K562 (cell line): ENCODE data around the gene CCM2. TPM values are rescaled to one million over a fixed set of nuclear protein-coding genes. Genes with fewer than 3 reads are reported as not detected.

ENCODE experiments used
- ATAC-seq: fragments of 200-7000 bp; cut with Tn5 transposase; 3 replicates; pipeline ENCODE4 v1.9.1; 2020; ENCODE audit warnings: moderate library complexity
- BruUV-seq: library from RNA; stranded (reverse); fragments of 400-500 nt; replicated peaks from 2 replicates; lab custom pipeline; 2021; lab: Mats Ljungman, UMichigan
- CTCF ChIA-PET: fragments of 300-600 bp; formaldehyde crosslinking; extraction: SDS; loops from one replicate; lab custom pipeline; 2021; ENCODE audit warnings: low intra/inter-chr PET ratio; lab: Yijun Ruan, JAX
- POLR2A ChIA-PET: fragments of 300-600, 350-650 bp; sonication (Branson Sonifier 250); formaldehyde crosslinking; extraction: SDS; loops from one replicate; lab custom pipeline; 2021; ENCODE audit warnings: antibody characterized with exemption, inconsistent platforms; lab: Yijun Ruan, JAX
- DNase-seq, 4 experiments: peaks; one replicate each; pipeline versions ENCODE4 v3.0.0 to v3.0.0-alpha.2; 2011 to 2018; ENCODE audit warnings: low spot score in 3 of 4, mixed read lengths in 3 of 4; ENCODE audit errors: extremely low read depth in 1 of 4
- FAIRE-seq: peaks from 2 replicates; lab custom pipeline; 2011; peaks lifted over from hg19 to GRCh38; lab: Jason Lieb, UNC
- H2AFZ ChIP-seq: 2 replicates; pipeline ENCODE4 v1.6.0; 2011; ENCODE audit warnings: low read depth, low read length, control low read depth, inconsistent platforms
- H3K27ac ChIP-seq: fragments of 200-600 bp; 3 replicates; pipeline ENCODE4 v1.8.0; 2011; ENCODE audit warnings: low read depth, mild to moderate bottlenecking, control low read depth, inconsistent platforms, low read length, moderate library complexity, mixed read lengths; ENCODE audit errors: extremely low read depth
- H3K27me3 ChIP-seq, 2 experiments: fragments of 300-600 bp in 1 of 2; 2 replicates in 1 of 2; 3 replicates in 1 of 2; pipeline versions ENCODE4 v1.6.0 to v1.8.0; 2011; ENCODE audit warnings: inconsistent platforms in 2 of 2, low read length in 2 of 2, mild to moderate bottlenecking in 1 of 2, mixed read lengths in 1 of 2, moderate library complexity in 1 of 2; ENCODE audit not compliant: control insufficient read depth in 2 of 2, insufficient read depth in 2 of 2
- H3K36me3 ChIP-seq: fragments of 300-600 bp; 3 replicates; pipeline ENCODE4 v1.8.0; 2011; ENCODE audit warnings: mild to moderate bottlenecking, low read length, inconsistent platforms; ENCODE audit not compliant: control insufficient read depth, insufficient read depth
- H3K4me1 ChIP-seq, 2 experiments: fragments of 200-600 bp in 1 of 2; replicated peaks in 1 of 2; 2 replicates in 1 of 2; 3 replicates in 1 of 2; pipeline versions ENCODE4 v1.5.1 to v1.8.0; 2011; ENCODE audit warnings: inconsistent platforms in 2 of 2, low read length in 2 of 2, mild to moderate bottlenecking in 1 of 2, mixed read lengths in 1 of 2, moderate library complexity in 1 of 2; ENCODE audit not compliant: control insufficient read depth in 2 of 2, insufficient read depth in 2 of 2
- H3K4me2 ChIP-seq: 2 replicates; pipeline ENCODE4 v1.6.1; 2011; ENCODE audit warnings: low read length, control low read depth, inconsistent platforms, mixed read lengths; ENCODE audit not compliant: insufficient read depth
- H3K4me3 ChIP-seq: fragments of 200-600 bp; sonication (generic), shearing (Covaris generic); 2 replicates; pipeline ENCODE4 v1.5.1; 2016; ENCODE audit warnings: control low read depth, inconsistent platforms
- H3K79me2 ChIP-seq: fragments of 200-600 bp; 3 replicates; pipeline ENCODE4 v1.8.0; 2011; ENCODE audit warnings: low read length, inconsistent platforms; ENCODE audit not compliant: control insufficient read depth, insufficient read depth
- H3K9ac ChIP-seq, 2 experiments: 2 replicates each; pipeline versions ENCODE4 v1.6.0 to v1.6.1; 2011; ENCODE audit warnings: low read depth in 2 of 2, low read length in 2 of 2, control low read depth in 1 of 2, inconsistent platforms in 1 of 2, mild to moderate bottlenecking in 1 of 2, mixed read lengths in 1 of 2; ENCODE audit not compliant: insufficient read depth in 1 of 2
- H3K9me1 ChIP-seq: one replicate; pipeline ENCODE4 v1.6.0; 2011; ENCODE audit warnings: inconsistent platforms, mild to moderate bottlenecking, low read length, moderate library complexity; ENCODE audit not compliant: control insufficient read depth, insufficient read depth
- H3K9me3 ChIP-seq: replicated peaks from 2 replicates; pipeline ENCODE4 v1.5.1; 2011; ENCODE audit warnings: low read depth, low read length, inconsistent platforms; ENCODE audit not compliant: control insufficient read depth, insufficient read depth
- H4K20me1 ChIP-seq: replicated peaks from 2 replicates; pipeline ENCODE4 v1.6.1; 2011; ENCODE audit warnings: low read length, inconsistent platforms, mixed read lengths; ENCODE audit not compliant: control insufficient read depth, insufficient read depth
- DMBX1 ChIP-seq: fragments of 250-450 bp; sonication (Bioruptor Pico); IDR thresholded peaks from 2 replicates; pipeline ENCODE4 v1.8.0; 2022; ENCODE audit warnings: inconsistent platforms, mild to moderate bottlenecking, moderate library complexity, borderline replicate concordance
- ELF1 ChIP-seq: fragments of 200-800 bp; sonication (Bioruptor generic); IDR thresholded peaks from 2 replicates; pipeline ENCODE4 v1.6.1; 2016; ENCODE audit warnings: missing genetic modification characterization, missing compliant biosample characterization
- HCFC1 ChIP-seq: IDR thresholded peaks from 2 replicates; pipeline ENCODE4 v1.6.1; 2012; ENCODE audit warnings: low read depth, low read length, improper control_type of control experiment
- HOXB6 ChIP-seq: fragments of 250-450 bp; sonication (Bioruptor Pico); IDR thresholded peaks from 2 replicates; pipeline ENCODE4 v1.5.1; 2022; ENCODE audit warnings: mild to moderate bottlenecking, borderline replicate concordance
- JUND ChIP-seq, 2 experiments: IDR thresholded peaks; 2 replicates in 1 of 2; 3 replicates in 1 of 2; pipeline ENCODE4 v1.6.1; 2011; ENCODE audit warnings: borderline replicate concordance in 2 of 2, low read depth in 2 of 2, low read length in 2 of 2, improper control_type of control experiment in 1 of 2, missing biosample characterization in 1 of 2, missing genetic modification characterization in 1 of 2, missing genetic modification reagents in 1 of 2
- MECOM ChIP-seq: fragments of 250-450 bp; sonication (Bioruptor Pico); IDR thresholded peaks from 2 replicates; pipeline ENCODE4 v1.8.0; 2022; ENCODE audit warnings: inconsistent platforms
- NR3C1 ChIP-seq: sonication (generic); formaldehyde crosslinking; IDR thresholded peaks from 2 replicates; pipeline ENCODE4 v1.8.1; 2022; ENCODE audit warnings: missing genetic modification reagents
- RBM34 ChIP-seq: fragments of 200-400 bp; formaldehyde crosslinking; IDR thresholded peaks from 2 replicates; pipeline ENCODE4 v1.6.1; 2018; ENCODE audit warnings: low read length, borderline replicate concordance; ENCODE audit not compliant: insufficient read depth
- TBP ChIP-seq: optimal IDR thresholded peaks from 2 replicates; pipeline ENCODE3; 2011; ENCODE audit warnings: low read depth, low read length, improper control_type of control experiment
- TFAM ChIP-seq: fragments of 250-450 bp; sonication (Bioruptor Pico); conservative IDR thresholded peaks from 2 replicates; pipeline ENCODE4 v1.5.0; 2021; ENCODE audit warnings: mild to moderate bottlenecking, moderate library complexity
- ZBTB7A ChIP-seq: IDR thresholded peaks from 2 replicates; pipeline ENCODE4 v1.6.1; 2011; ENCODE audit warnings: low read depth, mild to moderate bottlenecking, low read length, moderate library complexity, borderline replicate concordance; ENCODE audit not compliant: control insufficient read depth
- ZNF347 ChIP-seq: fragments of 450-650 bp; formaldehyde crosslinking; IDR thresholded peaks from 2 replicates; pipeline ENCODE4 v1.4.0; 2020; ENCODE audit warnings: low read depth, mild to moderate bottlenecking, moderate library complexity
- WGBS: fragments of 100-300 bp; shearing (Covaris generic); methylation state at CpG from one replicate; pipeline ENCODE4 v1.1.6; 2016; ENCODE audit warnings: low coverage, mixed read lengths; ENCODE audit not compliant: insufficient coverage; ENCODE audit errors: missing lambda C conversion rate; 5-methylcytosine and 5-hydroxymethylcytosine counted together
- in situ Hi-C: fragments of 300-500 bp; cut with MboI; formaldehyde crosslinking; loops from 4 replicates; pipeline ENCODE4 v1.15.0; 2018; ENCODE audit warnings: inconsistent platforms, mixed read lengths
- intact Hi-C: fragments of 100-400 bp; cut with micrococcal nuclease; formaldehyde crosslinking; loops from 2 replicates; pipeline ENCODE4 v1.14.2; 2022
- polyA plus RNA-seq, 8 experiments: library from polyadenylated mRNA; depleted of rRNA in 4 of 8; stranded (reverse) in 5 of 8; unstranded in 3 of 8; fragments of >200 nt; fragmentation: Nextera tagmentation in 2 of 8; fragmentation: Illumina TruSeq in 1 of 8; extraction: Ambion mirVana in 2 of 8; extraction: Trizol in 1 of 8; gene quantifications; 2 replicates each; pipeline versions ENCODE4 v1.2.1 to v1.2.3, GENCODE V29; 2011 to 2014; ENCODE audit warnings: inconsistent platforms in 1 of 8, missing spikeins in 1 of 8
- total RNA-seq, 7 experiments: library from RNA; depleted of rRNA in 6 of 7; stranded (reverse); fragments of >200 nt in 6 of 7; fragmentation: Illumina TruSeq in 2 of 7; extraction: Trizol in 2 of 7; gene quantifications; 2 replicates each; pipeline versions ENCODE4 v1.2.1 to v1.2.3, GENCODE V29; 2011 to 2021; ENCODE audit warnings: low replicate concordance in 1 of 7
- TF ChIP-seq, protein P1 (sequence below): IDR thresholded peaks from 2 replicates; pipeline ENCODE4 v1.6.1; 2011; ENCODE audit warnings: borderline replicate concordance, low read depth, mild to moderate bottlenecking, moderate library complexity, low read length; ENCODE audit not compliant: insufficient read depth, poor library complexity, severe bottlenecking
- TF ChIP-seq, protein P2 (sequence below): fragments of 250-450 bp; sonication (Bioruptor Pico); IDR thresholded peaks from 2 replicates; pipeline ENCODE4 v1.5.0; 2021
- TF ChIP-seq, protein P3 (sequence below): fragments of 250-450 bp; sonication (Bioruptor Pico); IDR thresholded peaks from 2 replicates; pipeline ENCODE4 v1.5.1; 2021; ENCODE audit warnings: mild to moderate bottlenecking
- TF ChIP-seq, protein P4 (sequence below): fragments of 250-450 bp; sonication (Bioruptor Pico); IDR thresholded peaks from 2 replicates; pipeline ENCODE4 v1.4.0; 2020; ENCODE audit warnings: mild to moderate bottlenecking, moderate library complexity, borderline replicate concordance

Gene CCM2
- total and polyA plus RNA-seq, 9 of the 15 experiments (the other 6 are each of a cell fraction or from before 2014, with no cell fraction given) = 0.41 to 38.6 (median 25.9) TPM

DNA sequence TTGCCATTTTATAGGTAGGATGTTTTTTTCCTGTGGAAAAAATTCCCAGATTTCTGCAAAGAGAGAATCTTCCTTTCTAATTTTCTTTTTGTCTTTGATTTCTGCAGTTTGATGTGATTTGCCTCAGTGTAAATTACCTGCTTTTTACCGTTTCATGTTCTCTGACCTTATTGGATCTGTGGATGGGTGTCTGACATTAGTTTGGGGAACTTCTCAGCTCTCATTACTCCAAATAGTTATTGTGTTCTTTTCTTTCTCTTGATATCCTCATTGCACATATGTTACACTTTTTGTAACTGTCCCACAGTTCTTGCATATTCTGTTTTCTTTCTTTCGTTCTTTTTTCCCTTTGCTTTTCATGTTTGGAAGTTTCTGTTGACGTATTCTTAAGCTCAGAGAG lies 60.3 kb downstream of the CCM2 start:
- TF ChIP-seq, protein P1, sequence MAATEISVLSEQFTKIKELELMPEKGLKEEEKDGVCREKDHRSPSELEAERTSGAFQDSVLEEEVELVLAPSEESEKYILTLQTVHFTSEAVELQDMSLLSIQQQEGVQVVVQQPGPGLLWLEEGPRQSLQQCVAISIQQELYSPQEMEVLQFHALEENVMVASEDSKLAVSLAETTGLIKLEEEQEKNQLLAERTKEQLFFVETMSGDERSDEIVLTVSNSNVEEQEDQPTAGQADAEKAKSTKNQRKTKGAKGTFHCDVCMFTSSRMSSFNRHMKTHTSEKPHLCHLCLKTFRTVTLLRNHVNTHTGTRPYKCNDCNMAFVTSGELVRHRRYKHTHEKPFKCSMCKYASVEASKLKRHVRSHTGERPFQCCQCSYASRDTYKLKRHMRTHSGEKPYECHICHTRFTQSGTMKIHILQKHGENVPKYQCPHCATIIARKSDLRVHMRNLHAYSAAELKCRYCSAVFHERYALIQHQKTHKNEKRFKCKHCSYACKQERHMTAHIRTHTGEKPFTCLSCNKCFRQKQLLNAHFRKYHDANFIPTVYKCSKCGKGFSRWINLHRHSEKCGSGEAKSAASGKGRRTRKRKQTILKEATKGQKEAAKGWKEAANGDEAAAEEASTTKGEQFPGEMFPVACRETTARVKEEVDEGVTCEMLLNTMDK = no peak
- TF ChIP-seq TFAM (CRISPR knock-in tag) = no peak
- TF ChIP-seq ZNF347 (CRISPR knock-in tag) = no peak
- TF ChIP-seq MECOM = no peak
- TF ChIP-seq, protein P2, sequence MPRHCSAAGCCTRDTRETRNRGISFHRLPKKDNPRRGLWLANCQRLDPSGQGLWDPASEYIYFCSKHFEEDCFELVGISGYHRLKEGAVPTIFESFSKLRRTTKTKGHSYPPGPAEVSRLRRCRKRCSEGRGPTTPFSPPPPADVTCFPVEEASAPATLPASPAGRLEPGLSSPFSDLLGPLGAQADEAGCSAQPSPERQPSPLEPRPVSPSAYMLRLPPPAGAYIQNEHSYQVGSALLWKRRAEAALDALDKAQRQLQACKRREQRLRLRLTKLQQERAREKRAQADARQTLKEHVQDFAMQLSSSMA (CRISPR knock-in tag) = no peak
- no peak for TF ChIP-seq RBM34
- no peak for TF ChIP-seq HOXB6 (CRISPR knock-in tag)
- no peak for TF ChIP-seq DMBX1 (CRISPR knock-in tag)
- TF ChIP-seq JUND (IDR thresholded peaks at IDR 0.05; ENCODE audit: borderline replicate concordance, low read depth, low read length) = no peak
- TF ChIP-seq JUND (tag; IDR thresholded peaks at IDR 0.05; ENCODE audit: borderline replicate concordance, low read depth, low read length) = no peak
- no peak for TF ChIP-seq HCFC1
- TF ChIP-seq, protein P3, sequence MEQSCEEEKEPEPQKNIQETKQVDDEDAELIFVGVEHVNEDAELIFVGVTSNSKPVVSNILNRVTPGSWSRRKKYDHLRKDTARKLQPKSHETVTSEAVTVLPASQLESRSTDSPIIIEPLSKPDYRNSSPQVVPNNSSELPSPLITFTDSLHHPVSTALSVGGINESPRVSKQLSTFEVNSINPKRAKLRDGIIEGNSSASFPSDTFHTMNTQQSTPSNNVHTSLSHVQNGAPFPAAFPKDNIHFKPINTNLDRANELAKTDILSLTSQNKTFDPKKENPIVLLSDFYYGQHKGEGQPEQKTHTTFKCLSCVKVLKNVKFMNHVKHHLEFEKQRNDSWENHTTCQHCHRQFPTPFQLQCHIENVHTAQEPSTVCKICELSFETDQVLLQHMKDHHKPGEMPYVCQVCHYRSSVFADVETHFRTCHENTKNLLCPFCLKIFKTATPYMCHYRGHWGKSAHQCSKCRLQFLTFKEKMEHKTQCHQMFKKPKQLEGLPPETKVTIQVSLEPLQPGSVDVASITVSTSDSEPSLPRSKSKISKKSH (CRISPR knock-in tag) = no peak
- TF ChIP-seq, protein P4, sequence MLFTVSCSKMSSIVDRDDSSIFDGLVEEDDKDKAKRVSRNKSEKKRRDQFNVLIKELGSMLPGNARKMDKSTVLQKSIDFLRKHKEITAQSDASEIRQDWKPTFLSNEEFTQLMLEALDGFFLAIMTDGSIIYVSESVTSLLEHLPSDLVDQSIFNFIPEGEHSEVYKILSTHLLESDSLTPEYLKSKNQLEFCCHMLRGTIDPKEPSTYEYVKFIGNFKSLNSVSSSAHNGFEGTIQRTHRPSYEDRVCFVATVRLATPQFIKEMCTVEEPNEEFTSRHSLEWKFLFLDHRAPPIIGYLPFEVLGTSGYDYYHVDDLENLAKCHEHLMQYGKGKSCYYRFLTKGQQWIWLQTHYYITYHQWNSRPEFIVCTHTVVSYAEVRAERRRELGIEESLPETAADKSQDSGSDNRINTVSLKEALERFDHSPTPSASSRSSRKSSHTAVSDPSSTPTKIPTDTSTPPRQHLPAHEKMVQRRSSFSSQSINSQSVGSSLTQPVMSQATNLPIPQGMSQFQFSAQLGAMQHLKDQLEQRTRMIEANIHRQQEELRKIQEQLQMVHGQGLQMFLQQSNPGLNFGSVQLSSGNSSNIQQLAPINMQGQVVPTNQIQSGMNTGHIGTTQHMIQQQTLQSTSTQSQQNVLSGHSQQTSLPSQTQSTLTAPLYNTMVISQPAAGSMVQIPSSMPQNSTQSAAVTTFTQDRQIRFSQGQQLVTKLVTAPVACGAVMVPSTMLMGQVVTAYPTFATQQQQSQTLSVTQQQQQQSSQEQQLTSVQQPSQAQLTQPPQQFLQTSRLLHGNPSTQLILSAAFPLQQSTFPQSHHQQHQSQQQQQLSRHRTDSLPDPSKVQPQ = no peak
- TF ChIP-seq TBP = no peak
- TF ChIP-seq ZBTB7A = no peak
- no peak for TF ChIP-seq NR3C1 (CRISPR knock-in tag)
- no peak for TF ChIP-seq ELF1 (tag)
- peaks cover 39% of the 10 kb centered on the region for H3K79me2 ChIP-seq
- POLR2A ChIA-PET = no interaction called here

More for the DNA sequence above, 60.3 kb downstream of the CCM2 start:
- peaks cover 6% of the 10 kb centered on the region for H3K9me1 ChIP-seq
- no peak overlapping the region for H3K27ac ChIP-seq
- BruUV-seq = no TSS peak
- no peak overlapping the region for H3K4me2 ChIP-seq
- FAIRE-seq (peak; percentile 26), DNase-seq (no peak), ATAC-seq (no peak)
- CTCF ChIA-PET = no interaction called here
- in situ Hi-C loops = no loop called here
- H3K9me3 ChIP-seq = no peaks in the 10 kb centered on the region
- intact Hi-C loops = no loop called here
- no peaks in the 10 kb centered on the region for H3K4me1 ChIP-seq
- H3K4me3 ChIP-seq = no peak overlapping the region
- WGBS = 61% methylated on average over 3 of the region's 3 CpGs
- no peak overlapping the region for H3K9ac ChIP-seq
- no peak overlapping the region for H2AFZ ChIP-seq
- no peaks in the 10 kb centered on the region for H3K27me3 ChIP-seq
- peaks cover 28% of the 10 kb centered on the region for H3K36me3 ChIP-seq
- no peaks in the 10 kb centered on the region for H4K20me1 ChIP-seq
